Stimulated activated CD4-positive, alpha-beta T cell treated with anti-CD3 and anti-CD28 coated beads, Interleukin-1b, Interleukin-23, amount 100 ng/mL, for 1 hour (primary cell): ENCODE data around the gene PHF2.

Experiments
- DNase-seq, 2 donors: peaks; one replicate each; pipeline ENCODE4 v3.0.0-alpha.2; 2020; ENCODE audit warnings: low read depth in 2 of 2

Gene PHF2

DNA sequence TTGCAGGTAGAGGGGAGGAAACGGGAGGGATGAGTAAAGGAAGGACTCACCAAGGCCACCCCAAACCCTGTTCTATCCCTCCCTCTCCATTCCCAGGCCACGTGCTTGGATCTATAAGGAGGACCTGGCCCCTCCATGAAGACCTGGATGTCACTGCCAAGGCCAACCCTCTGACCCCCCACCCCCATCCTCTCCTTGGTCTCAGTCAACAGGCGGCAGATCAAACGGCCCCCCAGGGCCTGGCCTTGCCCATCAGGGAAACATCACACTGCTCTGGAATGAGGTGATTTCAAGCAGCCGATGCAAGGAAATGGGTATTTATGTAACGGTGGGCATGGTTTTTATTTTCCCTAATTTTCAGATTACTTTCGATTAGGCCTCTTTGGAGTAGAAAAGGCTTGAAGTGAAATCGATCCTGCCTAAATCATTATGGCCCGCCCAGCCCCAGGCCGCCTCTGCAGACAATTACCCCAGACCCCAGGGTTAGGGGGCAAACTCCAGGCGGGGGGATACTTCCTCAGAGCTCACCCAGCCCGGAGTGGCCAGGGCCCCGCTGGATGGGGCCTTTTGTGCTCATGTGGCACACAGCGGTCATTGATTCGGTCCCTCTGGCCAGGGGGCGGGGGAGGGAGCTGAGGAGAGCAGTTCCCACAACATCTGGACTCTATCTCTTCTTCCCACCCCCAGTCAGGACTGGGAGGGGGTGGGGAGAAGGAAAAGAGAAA lies 125.3 kb downstream of the PHF2 start:
- no peak for DNase-seq

DNA sequence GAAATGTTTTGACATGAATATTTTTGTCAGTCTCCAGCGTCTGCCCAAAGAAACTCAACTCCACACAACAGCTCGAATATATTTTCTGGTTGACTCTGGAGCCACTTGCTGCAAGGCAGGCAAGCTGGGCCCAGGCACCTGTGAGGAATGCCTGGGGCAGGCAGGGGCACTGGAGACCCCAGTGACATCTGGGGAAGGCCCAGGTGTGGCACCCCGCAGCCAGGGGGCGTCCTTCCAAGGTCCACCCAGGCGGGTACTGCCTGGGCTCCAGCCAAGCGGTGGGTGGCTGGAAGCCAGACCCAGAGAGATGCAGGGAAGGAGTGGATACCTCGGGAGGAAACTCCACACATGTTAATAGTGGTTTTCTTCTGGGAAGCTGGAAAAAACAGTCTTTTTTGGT lies 125.9 kb downstream of the PHF2 start:
- DNase-seq, result no peak

DNA sequence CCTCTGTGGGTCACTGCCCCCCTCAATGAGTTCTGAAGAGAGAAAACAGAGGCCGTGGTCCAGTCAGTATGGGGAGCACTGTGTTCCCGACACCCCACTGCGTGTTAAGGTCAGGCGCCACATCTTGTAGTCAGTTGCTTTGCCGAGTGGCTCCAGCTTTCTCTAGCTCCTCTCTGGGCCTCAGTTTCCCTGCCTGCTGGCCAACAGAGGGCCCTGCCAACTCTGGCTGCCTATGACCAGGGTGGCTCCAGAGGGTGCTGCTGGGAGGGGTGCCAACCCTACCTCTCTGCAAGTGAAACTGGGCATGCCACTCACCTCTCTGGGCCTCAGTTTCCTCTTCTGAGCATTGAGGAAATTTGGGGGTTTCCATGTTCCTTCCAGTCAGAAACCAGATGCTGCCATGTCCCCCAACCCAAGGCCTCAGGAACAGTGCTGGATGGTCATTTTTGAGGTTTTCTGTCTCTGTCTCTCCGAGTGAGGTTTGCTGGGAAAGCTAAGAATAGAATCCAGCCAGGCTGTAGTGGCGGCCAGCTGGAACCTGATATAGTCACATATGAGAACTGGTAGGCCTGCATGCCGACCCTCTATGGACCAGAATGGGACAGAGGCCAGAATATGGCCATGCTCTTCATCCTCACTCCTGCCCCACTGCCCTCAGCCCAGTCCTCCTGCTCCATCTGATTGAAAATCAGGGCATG lies 132.1 kb downstream of the PHF2 start:
- DNase-seq, result no peak

GRCh38 chr9:93708987-93709302 lies 132.6 kb downstream of the PHF2 start:
- no peak for DNase-seq

- no peak for DNase-seq
Measured at GRCh38 chr9:93709600-93710369, 133.4 kb downstream of the PHF2 start.

GRCh38 chr9:93710370-93710723 lies 134.0 kb downstream of the PHF2 start:
- no peak for DNase-seq

GRCh38 chr9:93711002-93711401 lies 134.6 kb downstream of the PHF2 start:
- no peak for DNase-seq

GRCh38 chr9:93712896-93713295 lies 136.5 kb downstream of the PHF2 start:
- no peak for DNase-seq

DNA sequence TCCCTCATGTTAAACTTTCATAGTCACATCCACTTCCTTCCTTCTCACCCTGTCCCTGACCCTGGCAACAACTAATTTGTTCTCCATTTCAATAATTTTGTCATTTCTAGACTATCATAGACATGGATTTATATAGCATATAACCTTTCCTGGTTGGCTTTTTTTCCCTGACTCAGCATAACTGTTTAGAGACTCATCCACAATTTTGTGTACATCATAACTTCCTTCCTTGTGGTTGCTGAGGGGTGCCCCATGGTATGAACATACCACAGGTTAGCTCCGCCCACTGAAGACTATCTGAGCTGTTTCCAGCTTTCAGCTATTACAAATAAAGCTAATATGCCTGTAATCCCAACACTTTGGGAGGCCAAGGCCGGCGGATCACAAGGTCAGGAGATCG lies 137.3 kb downstream of the PHF2 start:
- DNase-seq, result no peak

DNA sequence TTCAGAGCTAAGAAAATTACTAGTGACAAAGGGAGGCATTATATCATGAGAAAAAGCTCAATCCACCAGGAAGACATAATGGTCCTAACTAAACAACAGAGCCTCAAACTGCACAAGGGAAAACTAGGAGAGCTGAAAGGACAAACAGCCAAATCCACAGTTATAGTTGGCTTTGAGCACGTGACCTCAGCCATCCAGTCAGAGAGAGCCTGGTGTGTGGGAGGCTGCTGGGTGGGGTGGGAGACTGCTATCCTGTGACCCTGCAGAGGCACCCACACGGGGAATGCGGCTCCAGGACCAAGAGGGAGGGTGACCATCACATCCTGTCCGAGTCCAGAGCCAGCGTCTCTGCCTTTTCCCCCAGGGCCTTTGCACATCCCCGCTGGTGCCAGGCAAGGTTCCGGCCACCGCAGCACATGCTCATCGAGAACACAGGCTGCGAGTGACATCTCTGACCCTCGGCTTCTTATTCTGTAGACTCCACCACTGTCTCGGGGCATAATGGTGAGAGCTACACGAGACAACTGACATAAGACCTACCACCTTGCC lies 145.1 kb downstream of the PHF2 start:
- no peak for DNase-seq

GRCh38 chr9:93724852-93725251 lies 148.5 kb downstream of the PHF2 start:
- no peak for DNase-seq

DNA sequence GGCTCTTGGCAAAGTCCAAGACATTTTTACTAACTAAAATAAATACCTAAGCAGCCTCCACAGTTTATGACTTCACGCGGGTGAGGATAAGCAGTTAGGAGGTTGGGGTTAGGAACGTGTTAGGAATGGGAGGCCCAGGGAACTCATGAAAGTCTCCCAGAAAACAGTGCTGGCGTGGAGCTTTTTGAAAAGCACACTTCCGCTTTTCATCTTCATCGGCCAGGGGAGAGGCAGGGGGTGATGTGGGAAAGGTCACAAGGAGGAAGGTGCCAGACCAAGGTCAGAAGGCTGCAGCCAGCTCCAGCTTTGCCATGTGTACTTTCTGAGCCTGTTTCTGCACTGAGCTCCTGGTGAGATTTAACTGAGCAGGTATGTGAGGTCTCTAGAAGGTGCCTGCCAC lies 149.0 kb downstream of the PHF2 start:
- no peak for DNase-seq

DNA sequence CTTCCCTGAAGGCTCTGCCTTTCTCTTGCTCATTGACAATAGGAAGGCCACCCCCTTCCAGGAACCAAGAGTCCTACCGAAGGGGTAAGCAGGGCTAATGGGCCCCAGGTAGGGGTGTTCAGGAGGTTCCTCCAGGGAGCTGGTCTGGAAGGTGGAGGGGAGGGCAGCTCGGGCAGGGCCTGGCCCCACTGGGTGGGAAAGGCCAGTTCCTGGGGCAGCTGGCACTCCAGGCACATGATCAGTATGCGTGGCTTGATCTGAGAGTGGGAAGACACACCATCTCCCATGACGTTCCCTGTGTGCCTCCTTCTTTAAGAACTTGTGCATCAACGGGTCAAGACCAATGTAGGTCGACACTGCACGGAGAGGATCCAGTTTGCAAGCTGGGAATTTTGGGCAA lies 149.8 kb downstream of the PHF2 start:
- DNase-seq, result no peak
